GM18499 (cell line): ENCODE results near the gene MSH3.
"Not testable (repeated sequence)": the region's sequence is repeated elsewhere in the genome, so short reads cannot be mapped to it uniquely, and the experiment has no call there.

ENCODE experiments used
- ATAC-seq: cut with Tn5 transposase; IDR thresholded peaks from one replicate; pipeline ENCODE4 v1.9.1; 2021; ENCODE audit warnings: moderate number of reproducible peaks; ENCODE audit not compliant: insufficient read depth, unreplicated experiment

MSH3 gene

GRCh38 chr5:80783751-80784150, 129.3 kb downstream of the MSH3 start:
- not testable (repeated sequence) for ATAC-seq

GRCh38 chr5:80784451-80784850, 130.0 kb downstream of the MSH3 start:
- ATAC-seq: no peak

DNA sequence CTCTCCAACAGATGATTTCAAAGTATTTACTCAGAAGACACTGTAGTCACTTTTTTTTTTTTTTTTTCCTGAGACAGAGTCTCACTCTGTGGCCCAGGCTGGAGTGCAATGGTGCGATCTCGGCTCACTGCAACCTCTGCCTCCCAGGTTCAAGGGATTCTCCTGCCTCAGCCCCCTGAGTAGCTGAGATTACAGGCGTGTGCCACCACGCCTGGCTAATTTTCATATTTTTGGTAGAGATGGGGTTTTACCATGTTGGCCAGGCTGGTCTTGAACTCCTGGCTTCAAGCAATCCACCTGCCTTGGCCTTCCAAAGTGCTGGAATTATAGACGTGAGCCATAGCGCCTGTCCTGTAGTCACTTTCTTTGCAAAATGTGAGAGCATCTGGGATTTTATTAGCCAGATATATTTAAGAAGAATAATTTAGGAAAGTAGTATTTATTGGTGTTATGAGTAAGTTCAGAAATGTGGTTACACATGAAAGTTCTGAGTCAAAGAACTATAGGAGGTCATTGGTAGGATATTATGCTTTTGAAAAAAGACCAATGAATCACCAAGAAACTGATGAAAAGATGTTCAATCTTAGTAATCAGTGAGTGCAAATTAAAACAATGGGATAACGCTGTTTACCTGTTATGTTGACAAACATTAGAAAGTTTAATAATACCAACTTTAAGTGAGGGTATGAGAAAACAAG, 135.0 kb downstream of the MSH3 start:
- not testable (repeated sequence) for ATAC-seq

DNA sequence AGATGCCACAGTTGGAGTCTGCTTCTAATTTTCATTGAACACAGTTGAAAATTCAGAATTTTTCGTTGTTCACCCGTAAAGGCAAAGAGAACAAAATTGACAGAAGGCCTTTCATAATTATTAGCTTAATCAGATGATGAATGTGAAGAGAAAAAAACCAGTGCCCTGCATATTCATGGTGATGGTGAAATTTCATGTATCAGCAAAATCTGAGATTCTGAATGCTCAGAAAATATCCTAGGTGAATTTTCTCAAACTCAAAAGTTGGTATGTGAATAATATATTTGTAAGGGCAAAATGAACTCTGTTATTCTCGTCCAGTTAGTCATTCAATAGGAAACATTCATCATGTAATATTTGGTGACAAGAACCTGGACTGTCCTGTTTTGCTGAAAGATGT, 136.2 kb downstream of the MSH3 start:
- ATAC-seq: no peak

GRCh38 chr5:80793354-80793753, 138.9 kb downstream of the MSH3 start:
- ATAC-seq: no peak

DNA sequence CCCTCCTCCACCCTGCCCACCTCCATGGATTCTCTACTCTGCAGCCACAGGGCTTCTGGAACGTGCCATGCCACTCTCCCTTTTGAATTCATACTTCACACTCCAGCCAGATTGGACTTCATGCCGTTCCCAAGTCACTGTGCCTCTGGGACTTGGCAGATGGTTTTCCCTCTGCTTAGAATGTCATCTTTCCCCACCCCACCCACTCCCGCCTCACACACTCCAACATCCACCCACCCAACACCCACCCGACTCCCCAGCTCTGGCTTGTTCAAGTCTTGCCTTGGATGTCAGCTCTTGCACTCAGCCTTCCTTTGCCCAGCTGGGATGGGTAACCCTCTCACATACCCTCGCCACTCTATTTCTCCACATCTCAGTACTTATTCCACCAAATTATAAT, 142.4 kb downstream of the MSH3 start:
- no peak for ATAC-seq

GRCh38 chr5:80797428-80798024, 143.1 kb downstream of the MSH3 start:
- ATAC-seq: no peak

GRCh38 chr5:80798166-80798565, 143.7 kb downstream of the MSH3 start:
- ATAC-seq: no peak

- ATAC-seq: no peak
Measured at GRCh38 chr5:80798633-80799032, 144.2 kb downstream of the MSH3 start.

DNA sequence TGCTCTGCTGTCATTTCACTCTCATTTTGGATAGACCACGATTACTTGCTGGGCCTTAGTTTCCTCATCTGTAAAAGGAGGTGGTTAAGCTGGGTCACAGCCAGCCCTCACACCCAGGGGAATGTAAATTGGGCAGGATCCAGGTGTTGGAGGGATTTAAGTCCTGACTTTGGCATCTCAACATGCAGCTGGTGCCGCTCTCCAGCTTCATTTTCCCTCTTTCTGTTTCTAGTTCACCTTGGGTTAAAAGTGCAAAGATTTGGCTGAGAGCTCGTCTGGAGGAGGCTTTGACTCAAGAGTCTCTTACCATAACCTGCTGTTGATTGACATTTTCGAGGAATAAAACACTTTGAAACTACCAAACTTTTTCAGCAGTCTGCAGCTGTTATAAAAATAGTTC, 144.6 kb downstream of the MSH3 start:
- no peak for ATAC-seq

- ATAC-seq: no peak
Measured at GRCh38 chr5:80799573-80799972, 145.1 kb downstream of the MSH3 start.

- no peak for ATAC-seq
Measured at GRCh38 chr5:80804332-80804731, 149.9 kb downstream of the MSH3 start.

DNA sequence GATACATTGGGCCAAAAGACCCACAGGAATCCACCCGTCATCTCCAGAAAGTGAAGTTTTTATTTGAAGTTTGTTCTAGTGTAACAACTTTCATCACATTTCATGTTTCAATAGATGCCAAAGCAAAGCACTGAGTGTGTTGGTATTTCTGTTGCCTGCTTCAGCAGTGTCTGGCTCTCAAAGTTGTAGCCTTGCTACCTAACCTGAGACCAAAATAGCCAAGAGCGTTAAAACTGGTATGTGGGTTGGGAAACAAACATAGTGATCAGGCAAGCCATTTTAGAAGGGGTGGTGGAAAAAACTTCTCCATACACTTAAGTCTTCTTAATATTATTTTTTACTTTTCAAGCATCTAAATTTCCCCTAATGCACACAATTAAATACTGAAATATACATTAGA, 150.6 kb downstream of the MSH3 start:
- ATAC-seq: no peak

GRCh38 chr5:80806929-80807328, 152.5 kb downstream of the MSH3 start:
- no peak for ATAC-seq

DNA sequence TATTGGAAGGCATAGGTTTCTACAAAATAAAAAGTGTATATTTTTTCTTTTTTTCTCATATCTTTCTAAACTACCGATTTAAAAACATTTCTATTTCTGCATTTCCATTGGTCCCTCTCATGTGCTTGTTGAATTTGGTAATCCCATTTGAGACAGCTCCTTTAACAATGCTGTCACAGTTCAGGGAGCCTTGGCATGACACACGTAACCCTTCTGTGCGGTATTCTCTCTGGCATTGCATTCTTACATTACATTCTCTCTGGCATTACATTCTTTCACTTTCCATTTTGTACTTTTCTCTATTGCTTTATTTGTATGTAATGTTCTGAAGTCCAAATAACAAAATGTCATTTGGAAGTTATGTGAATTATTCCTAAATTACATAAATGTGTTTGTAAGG, 155.0 kb downstream of the MSH3 start:
- no peak for ATAC-seq

DNA sequence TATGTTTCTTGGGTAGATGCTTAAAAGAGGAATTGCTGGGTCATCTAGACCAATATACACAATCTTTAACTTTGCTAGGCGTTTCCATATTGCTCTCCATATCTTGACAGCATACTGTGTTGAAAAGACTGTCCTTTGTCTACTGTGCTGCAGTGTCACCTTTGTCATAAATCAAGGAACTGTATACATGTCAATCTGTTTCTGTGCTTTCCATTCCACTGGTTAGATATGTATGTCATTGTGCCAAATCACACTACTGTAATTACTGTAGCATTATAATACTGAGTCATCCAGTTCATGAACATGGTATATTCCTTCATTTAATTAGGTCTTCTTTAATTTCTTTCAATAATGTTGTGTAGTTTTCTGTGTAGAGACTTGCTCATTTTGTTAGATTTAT, 156.0 kb downstream of the MSH3 start:
- ATAC-seq: no peak

- ATAC-seq: no peak
Measured at GRCh38 chr5:80816590-80816989, 162.1 kb downstream of the MSH3 start.

GRCh38 chr5:80820685-80821084, 166.2 kb downstream of the MSH3 start:
- no peak for ATAC-seq

DNA sequence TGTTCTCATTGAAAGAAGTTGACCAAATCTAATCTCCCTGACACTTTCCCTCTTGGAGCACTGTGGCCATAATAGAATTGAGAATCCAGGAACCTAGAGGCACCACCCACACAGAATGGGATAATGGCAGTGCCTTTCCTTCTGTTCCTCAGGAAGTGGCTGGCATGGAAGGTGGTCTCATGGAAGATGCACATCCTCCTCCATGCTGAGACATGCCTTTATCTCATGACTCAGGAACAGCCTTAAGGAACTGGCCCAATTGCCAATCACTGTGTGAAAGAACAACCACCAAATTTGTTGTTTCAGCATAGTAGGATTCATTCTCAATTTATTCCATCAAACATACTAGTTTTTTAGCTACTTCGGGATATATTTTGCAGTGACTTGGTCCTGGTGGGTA, 168.2 kb downstream of the MSH3 start:
- no peak for ATAC-seq

- ATAC-seq: not testable (repeated sequence)
Measured at GRCh38 chr5:80824159-80824558, 169.7 kb downstream of the MSH3 start.

- ATAC-seq: no peak
Measured at GRCh38 chr5:80825786-80826460, 171.5 kb downstream of the MSH3 start.

DNA sequence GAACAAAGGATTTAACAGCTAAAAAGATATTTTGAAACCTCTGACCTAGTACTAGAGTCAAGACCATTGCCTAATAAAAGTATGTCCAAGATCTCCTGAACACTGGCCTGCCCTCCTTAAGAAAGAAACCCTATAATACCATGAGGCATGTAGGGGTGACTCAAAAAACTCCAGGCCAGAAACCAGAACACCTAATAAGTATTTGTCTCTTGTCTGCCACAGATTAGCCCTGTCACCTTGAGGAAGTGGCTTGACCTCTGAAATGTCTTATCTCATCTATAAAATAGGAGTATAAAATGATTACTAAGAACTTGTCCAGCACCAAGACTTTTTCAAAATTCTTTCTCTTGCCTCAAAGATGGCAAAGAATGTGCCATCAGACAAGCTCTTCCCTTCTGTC, 180.3 kb downstream of the MSH3 start:
- no peak for ATAC-seq
